GM15510 (cell line): ENCODE measurements around the gene KIFC3.

Experiments
- POLR2A ChIP-seq: IDR thresholded peaks from 3 replicates; pipeline ENCODE4 v1.6.1; 2011; ENCODE audit warnings: borderline replicate concordance; ENCODE audit not compliant: insufficient read length; ENCODE audit errors: extremely low read depth

KIFC3 gene

GRCh38 chr16:57749101-57749692 lies 53.1 kb downstream of the KIFC3 start:
- no peak for TF ChIP-seq POLR2A

GRCh38 chr16:57748596-57748995 lies 53.7 kb downstream of the KIFC3 start:
- TF ChIP-seq POLR2A = no peak

GRCh38 chr16:57747996-57748395 lies 54.3 kb downstream of the KIFC3 start:
- TF ChIP-seq POLR2A = no peak

GRCh38 chr16:57747496-57747895 lies 54.8 kb downstream of the KIFC3 start:
- no peak for TF ChIP-seq POLR2A

GRCh38 chr16:57747091-57747490 lies 55.2 kb downstream of the KIFC3 start:
- no peak for TF ChIP-seq POLR2A

- TF ChIP-seq POLR2A = no peak
Measured at GRCh38 chr16:57745768-57746167, 56.5 kb downstream of the KIFC3 start.

GRCh38 chr16:57744642-57744903 lies 57.7 kb downstream of the KIFC3 start:
- no peak for TF ChIP-seq POLR2A

- no peak for TF ChIP-seq POLR2A
Measured at GRCh38 chr16:57743886-57744641, 58.2 kb downstream of the KIFC3 start.

- TF ChIP-seq POLR2A = no peak
Measured at GRCh38 chr16:57743458-57743857, 58.8 kb downstream of the KIFC3 start.

- no peak for TF ChIP-seq POLR2A
Measured at GRCh38 chr16:57742543-57742942, 59.7 kb downstream of the KIFC3 start.

GRCh38 chr16:57741660-57742191 lies 60.6 kb downstream of the KIFC3 start:
- no peak for TF ChIP-seq POLR2A

GRCh38 chr16:57740423-57741071 lies 61.7 kb downstream of the KIFC3 start:
- no peak for TF ChIP-seq POLR2A

- no peak for TF ChIP-seq POLR2A
Measured at GRCh38 chr16:57739756-57740422, 62.4 kb downstream of the KIFC3 start.

GRCh38 chr16:57738844-57739243 lies 63.4 kb downstream of the KIFC3 start:
- TF ChIP-seq POLR2A = no peak
